SU-DHL-6 (cell line): ENCODE measurements around the gene GRID2.

Experiments used
- H2AFZ ChIP-seq: fragments of 200-600 bp; sonication (generic); 2 replicates; pipeline ENCODE4 v1.6.1; 2014; ENCODE audit warnings: low read depth, mild to moderate bottlenecking, moderate library complexity, mixed read lengths, antibody characterized with exemption, low read length; ENCODE audit not compliant: severe bottlenecking
- H3F3A ChIP-seq: fragments of 200-600 bp; shearing (Covaris generic); 2 replicates; pipeline ENCODE4 v1.6.0; 2016; ENCODE audit warnings: antibody characterized with exemption, mild to moderate bottlenecking; ENCODE audit not compliant: insufficient read depth
- H3K27ac ChIP-seq: fragments of 200-600 bp; sonication (generic); 2 replicates; pipeline ENCODE4 v1.5.1; 2016; ENCODE audit warnings: low read depth, mild to moderate bottlenecking, low read length, moderate library complexity, mixed read lengths
- H3K27me3 ChIP-seq: fragments of 200-600 bp; sonication (generic), shearing (Covaris generic); 2 replicates; pipeline ENCODE4 v1.6.0; 2014; ENCODE audit warnings: mild to moderate bottlenecking, low read length
- H3K36me3 ChIP-seq: fragments of 200-600 bp; sonication (generic); 2 replicates; pipeline ENCODE4 v1.6.1; 2014; ENCODE audit warnings: mild to moderate bottlenecking, low read length, mixed read lengths
- H3K4me2 ChIP-seq: fragments of 300-600, 200-600 bp; shearing (Covaris generic), sonication (generic); 2 replicates; pipeline ENCODE4 v1.6.0; 2014; ENCODE audit warnings: low read length, low read depth, mild to moderate bottlenecking; ENCODE audit not compliant: poor library complexity, severe bottlenecking
- H3K4me3 ChIP-seq: fragments of 200-600 bp; sonication (generic); 2 replicates; pipeline ENCODE4 v1.5.1; 2014; ENCODE audit warnings: antibody characterized with exemption, low read length, mild to moderate bottlenecking, mixed read lengths; ENCODE audit not compliant: insufficient read depth, poor library complexity, severe bottlenecking
- H3K79me2 ChIP-seq: fragments of 200-600 bp; sonication (generic); 2 replicates; pipeline ENCODE4 v1.6.1; 2014; ENCODE audit warnings: mild to moderate bottlenecking, low read length, moderate library complexity; ENCODE audit not compliant: insufficient read depth
- H3K9ac ChIP-seq: fragments of 200-600 bp; sonication (generic); 2 replicates; pipeline ENCODE4 v1.7.0; 2014; ENCODE audit warnings: mild to moderate bottlenecking, low read length
- H3K9me2 ChIP-seq: fragments of 200-600 bp; sonication (generic); replicated peaks from 2 replicates; pipeline ENCODE4 v1.6.1; 2014; ENCODE audit warnings: low read length; ENCODE audit not compliant: insufficient read depth
- H3K9me3 ChIP-seq: fragments of 200-600 bp; sonication (generic); 2 replicates; pipeline ENCODE4 v1.6.1; 2014; ENCODE audit warnings: low read length, mixed read lengths; ENCODE audit not compliant: insufficient read depth
- H4K20me1 ChIP-seq: fragments of 200-600 bp; sonication (generic); 2 replicates; pipeline ENCODE4 v1.6.1; 2014; ENCODE audit warnings: low read depth, mild to moderate bottlenecking, antibody characterized with exemption, low read length, moderate library complexity, mixed read lengths
- CTCF ChIP-seq: fragments of 200-600 bp; sonication (generic); IDR thresholded peaks from one replicate; pipeline ENCODE4 v1.5.1; 2017; ENCODE audit warnings: antibody characterized with exemption, mild to moderate bottlenecking, low read length, moderate library complexity; ENCODE audit not compliant: insufficient read depth, poor library complexity, severe bottlenecking
- EZH2phosphoT487 ChIP-seq: fragments of 200-600 bp; sonication (generic), shearing (Covaris generic); conservative IDR thresholded peaks from 2 replicates; pipeline ENCODE4 v1.6.1; 2018; ENCODE audit warnings: mild to moderate bottlenecking, antibody characterized with exemption, low read length, moderate library complexity, mixed read lengths

GRID2 gene

GRCh38 chr4:93436000-93436626 is 1132.3 kb downstream of the GRID2 start:
- Histone ChIP-seq H3K9me2 (no peaks in the 10 kb centered on the region), H3F3A (no peaks in the 10 kb centered on the region), H3K4me3 (no peak overlapping the region), H3K4me2 (no peak overlapping the region), H4K20me1 (no peaks in the 10 kb centered on the region), H3K9me3 (no peaks in the 10 kb centered on the region), H3K36me3 (no peaks in the 10 kb centered on the region), H3K79me2 (no peaks in the 10 kb centered on the region), H2AFZ (no peak overlapping the region), H3K27ac (no peak overlapping the region), H3K9ac (no peak overlapping the region), H3K27me3 (no peaks in the 10 kb centered on the region)
- TF ChIP-seq CTCF (no peak), EZH2phosphoT487 (no peak)

DNA sequence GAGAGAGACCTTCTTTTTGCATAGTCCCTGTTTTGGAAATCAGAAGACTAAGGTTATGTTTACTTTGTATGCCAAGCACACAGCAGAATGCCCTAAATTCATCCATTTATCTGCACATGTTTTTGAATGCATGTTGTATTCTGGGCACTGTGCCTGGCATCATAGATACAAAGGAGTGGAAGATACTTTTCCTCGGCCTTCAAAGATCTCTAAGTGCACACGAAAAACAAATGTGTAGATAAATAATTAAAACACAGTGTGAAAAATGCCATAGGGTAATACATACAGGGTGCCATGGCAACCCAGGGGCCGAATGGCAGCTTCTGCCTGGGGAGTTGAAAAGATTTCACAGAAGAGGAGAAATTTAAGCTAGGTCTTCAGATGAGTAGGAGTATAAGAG is 1134.2 kb downstream of the GRID2 start:
- H3F3A ChIP-seq = no peaks in the 10 kb centered on the region
- no peaks in the 10 kb centered on the region for H3K79me2 ChIP-seq
- H3K9me3 ChIP-seq = no peaks in the 10 kb centered on the region
- H3K27ac ChIP-seq = no peak overlapping the region
- no peak overlapping the region for H3K4me2 ChIP-seq
- no peak overlapping the region for H3K9ac ChIP-seq
- H3K9me2 ChIP-seq = no peaks in the 10 kb centered on the region
- TF ChIP-seq EZH2phosphoT487 (no peak), CTCF (no peak)
- H4K20me1 ChIP-seq = no peaks in the 10 kb centered on the region
- H2AFZ ChIP-seq = no peak overlapping the region
- H3K36me3 ChIP-seq = no peaks in the 10 kb centered on the region
- no peaks in the 10 kb centered on the region for H3K27me3 ChIP-seq
- H3K4me3 ChIP-seq = no peak overlapping the region

- Histone ChIP-seq H3K4me2 (no peak overlapping the region), H2AFZ (no peak overlapping the region), H3K9me3 (no peaks in the 10 kb centered on the region), H3K27ac (no peak overlapping the region), H3K9ac (no peak overlapping the region), H4K20me1 (no peaks in the 10 kb centered on the region), H3K79me2 (no peaks in the 10 kb centered on the region), H3K9me2 (no peaks in the 10 kb centered on the region), H3K27me3 (no peaks in the 10 kb centered on the region), H3F3A (no peaks in the 10 kb centered on the region), H3K4me3 (no peak overlapping the region), H3K36me3 (no peaks in the 10 kb centered on the region)
- TF ChIP-seq CTCF (no peak), EZH2phosphoT487 (no peak)
Observed at GRCh38 chr4:93444860-93445259, 1141.1 kb downstream of the GRID2 start.
